ENCODE measurements around the gene NFIA.

The NFIA gene

GRCh38 chr1:61348025-61348665 lies 265.8 kb downstream of the NFIA start:
- no peak for DNase-seq

DNA sequence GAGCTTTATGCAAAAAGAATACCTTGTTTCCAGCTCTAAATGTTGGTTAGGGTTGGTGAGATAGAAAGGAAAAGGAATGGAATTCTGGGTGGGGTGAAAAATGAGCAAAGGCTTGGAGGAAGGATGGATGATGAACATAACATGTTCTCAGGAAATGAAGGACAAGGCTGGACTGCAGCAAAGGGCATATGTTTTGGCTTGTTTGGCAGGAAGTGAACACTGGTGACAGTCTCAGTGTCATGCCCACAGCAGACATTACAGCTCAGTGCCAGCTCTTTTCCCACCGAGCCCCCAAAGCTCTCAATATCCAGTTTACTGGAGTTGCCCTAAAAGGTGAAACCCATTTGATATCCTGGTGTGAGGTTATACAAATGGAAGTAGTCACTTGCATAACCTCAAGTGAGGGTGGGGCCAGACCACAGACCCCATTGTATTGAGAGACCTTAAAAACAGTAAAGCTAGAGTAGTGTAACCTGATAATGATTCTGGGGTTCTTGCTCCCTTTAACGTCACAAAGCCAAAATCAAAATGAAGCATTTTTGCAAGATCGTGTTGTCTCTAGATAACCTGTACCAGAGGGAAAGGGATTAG lies 270.6 kb downstream of the NFIA start:
- no peak for DNase-seq

GRCh38 chr1:61353797-61354406 lies 271.5 kb downstream of the NFIA start:
- no peak for DNase-seq

- DNase-seq, result no peak
These were observed 273.7 kb downstream of the NFIA start for GRCh38 chr1:61356016-61356415.

GRCh38 chr1:61356995-61357394 lies 274.6 kb downstream of the NFIA start:
- no peak for DNase-seq

DNA sequence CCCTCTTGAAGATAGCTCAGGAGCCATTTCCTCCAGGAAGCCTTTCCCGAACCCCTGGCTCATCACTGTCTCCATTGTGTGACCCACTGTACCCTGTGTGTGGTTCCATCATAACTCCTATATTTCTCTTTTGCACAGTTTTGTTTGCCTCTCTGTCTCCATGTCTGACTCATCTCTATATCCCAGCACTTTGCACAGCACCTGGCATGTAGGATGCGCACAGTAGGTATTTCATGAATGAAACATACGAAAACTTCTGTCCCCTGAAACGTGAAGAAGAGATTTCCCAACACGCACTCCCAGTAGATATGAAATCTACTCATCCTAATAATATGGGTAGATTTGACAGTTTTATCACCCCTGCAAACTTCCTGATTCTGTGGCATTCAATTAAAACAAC lies 275.2 kb downstream of the NFIA start:
- DNase-seq, result no peak

DNA sequence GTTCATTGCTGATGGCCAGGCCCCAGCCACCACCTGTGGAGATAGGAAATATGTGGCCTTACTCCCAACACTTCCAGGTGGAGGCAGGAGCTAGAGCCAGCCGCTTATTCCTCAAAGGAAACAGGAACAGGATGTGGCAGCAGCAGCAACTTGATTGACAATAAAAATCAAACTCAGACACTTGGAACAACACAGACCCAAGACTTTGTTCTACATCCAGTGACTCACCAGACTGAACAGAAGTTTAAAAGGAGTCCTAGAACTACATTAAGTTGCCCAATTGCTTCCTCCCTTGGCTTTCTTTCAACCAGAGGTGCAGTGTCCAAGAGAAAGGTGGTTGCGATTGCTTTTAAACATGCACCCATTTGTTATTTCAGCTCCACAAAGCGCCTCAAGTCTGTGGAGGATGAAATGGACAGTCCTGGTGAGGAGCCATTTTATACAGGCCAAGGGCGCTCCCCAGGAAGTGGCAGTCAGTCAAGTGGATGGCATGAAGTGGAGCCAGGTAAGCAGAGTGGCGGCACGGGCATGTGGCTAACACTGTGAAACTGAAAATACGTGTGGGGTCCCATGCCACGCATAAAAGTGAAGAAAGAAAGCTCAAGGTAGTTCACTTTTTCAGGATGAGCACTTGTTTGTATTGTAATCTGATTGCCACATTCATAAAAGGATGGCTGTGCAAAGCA lies 276.6 kb downstream of the NFIA start:
- no peak for DNase-seq

GRCh38 chr1:61361931-61362330 lies 279.6 kb downstream of the NFIA start:
- DNase-seq, result no peak

GRCh38 chr1:61362351-61362750 lies 280.0 kb downstream of the NFIA start:
- DNase-seq, result no peak

DNA sequence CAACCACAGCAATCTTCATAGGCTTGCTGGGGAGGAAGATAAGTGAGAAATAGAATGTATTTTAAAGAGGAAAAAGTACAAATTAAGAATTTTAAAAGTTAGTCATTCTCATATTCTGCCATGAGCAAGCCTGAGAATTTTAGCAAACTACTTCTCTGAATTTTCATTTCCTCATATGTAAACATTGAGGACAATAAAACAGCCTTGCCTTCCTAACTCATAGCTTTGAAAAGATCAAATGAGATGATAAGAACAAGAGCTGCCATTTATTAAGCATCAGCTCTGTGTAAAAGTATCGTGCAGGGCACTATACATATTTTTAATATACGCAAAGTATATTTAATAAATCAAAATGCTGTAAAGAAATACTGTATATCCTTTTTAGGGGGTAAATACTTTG lies 286.0 kb downstream of the NFIA start:
- no peak for DNase-seq

DNA sequence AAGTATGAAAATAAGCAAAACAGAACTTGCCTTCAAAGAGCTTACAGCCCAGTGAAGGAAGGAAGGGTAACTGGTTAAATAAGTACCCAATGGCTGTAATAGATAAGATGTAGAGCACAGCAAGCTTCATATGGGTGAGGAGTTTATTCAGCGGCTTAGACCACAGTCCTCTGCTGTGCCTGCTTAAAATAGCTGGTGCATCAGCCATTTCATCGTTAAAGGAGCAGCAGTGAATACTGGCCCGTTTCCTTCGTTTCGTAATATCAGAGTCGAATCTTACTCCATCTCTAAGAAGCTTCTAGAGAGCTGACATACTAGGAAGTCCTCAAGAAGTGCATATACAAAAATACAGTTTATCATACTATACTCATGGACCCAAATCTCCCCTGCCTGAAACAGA lies 286.5 kb downstream of the NFIA start:
- no peak for DNase-seq

DNA sequence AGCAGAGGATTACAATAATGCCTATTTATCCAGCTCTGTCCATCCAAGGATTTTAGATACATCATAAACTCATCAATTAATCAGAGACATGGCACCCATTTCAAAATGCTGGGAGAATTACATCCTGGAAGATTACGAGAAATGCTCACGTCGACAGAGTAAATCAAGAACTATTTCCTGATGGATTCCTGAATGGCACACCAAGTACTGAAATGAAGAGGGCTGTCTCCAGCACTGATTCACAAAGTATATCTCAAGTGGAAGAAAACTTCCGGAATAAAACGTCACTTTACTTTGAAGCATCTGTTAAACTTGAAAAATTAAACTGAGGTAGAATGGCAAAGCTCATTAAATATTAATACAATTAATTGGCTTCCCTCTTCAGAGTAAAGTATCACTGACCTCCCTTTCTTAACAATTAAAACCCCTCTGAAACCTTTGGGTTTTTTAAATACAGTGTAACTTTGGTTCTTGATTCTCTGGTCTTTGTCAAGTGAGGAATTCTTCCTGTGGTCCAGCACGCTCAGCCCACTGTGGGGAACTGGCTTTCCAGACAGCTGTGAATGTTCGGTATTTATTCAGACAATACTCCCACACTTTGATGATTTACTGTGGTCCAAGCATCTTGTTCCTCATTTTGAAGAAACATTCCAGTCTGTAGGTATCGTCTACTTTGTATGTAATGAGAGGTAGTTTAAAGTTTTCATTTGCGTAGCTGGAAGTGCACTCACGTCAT lies 288.0 kb downstream of the NFIA start:
- DNase-seq, result no peak

DNA sequence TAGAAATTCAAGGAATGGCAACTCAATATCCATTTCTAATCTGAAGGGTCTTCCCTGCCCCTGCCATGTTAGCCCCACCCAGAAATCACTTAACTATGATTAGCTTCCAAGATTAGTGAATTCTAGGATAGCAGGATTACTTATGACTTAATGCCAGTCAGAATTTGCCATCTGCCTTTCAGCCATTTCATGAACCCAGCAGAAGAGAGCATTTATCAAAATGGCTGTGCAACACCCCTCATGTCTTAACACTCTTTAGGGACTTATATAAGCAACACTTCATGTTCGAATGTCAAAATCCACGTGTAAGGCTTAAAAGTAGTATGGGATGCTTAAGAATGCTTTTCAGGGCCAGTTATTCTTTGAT lies 288.5 kb downstream of the NFIA start:
- DNase-seq, result no peak

DNA sequence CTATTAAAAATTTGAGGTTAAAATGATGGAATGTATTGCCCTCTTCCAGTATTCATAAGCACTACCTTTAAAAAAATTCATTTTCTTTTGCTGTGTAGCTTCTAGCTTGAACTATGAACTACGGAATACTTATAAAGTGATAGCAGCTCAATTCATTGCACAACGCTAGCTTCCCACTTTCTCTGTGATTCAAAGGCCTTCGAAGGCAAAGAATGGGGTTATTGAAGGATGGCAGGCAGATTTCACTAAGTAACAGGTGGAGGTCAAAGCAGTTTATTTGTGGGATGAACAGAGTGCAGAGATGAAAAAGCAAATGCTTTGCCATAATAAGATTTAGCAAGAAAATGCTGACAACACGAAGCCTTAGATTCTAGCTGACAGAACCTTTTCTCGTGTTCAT lies 290.6 kb downstream of the NFIA start:
- DNase-seq, result no peak

DNA sequence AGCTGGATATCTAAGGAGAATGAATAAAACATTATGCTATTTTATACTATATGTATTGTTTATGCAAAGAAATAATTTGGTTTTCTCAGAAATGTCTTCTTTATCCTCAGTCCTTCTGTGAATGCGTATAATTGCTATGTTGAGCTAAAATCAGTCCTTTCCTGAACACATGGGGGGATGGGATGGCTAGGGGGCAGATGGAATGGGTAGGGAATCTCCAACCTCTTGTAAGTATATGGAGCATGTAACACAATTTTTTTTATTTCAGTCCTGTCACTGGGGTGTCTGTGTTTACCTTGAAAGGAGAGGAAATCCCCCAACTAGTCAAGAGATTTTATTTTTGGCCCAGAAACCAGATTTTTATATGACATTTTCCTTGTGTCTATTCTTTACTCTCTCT lies 291.8 kb downstream of the NFIA start:
- no peak for DNase-seq

GRCh38 chr1:61375082-61375880 lies 292.9 kb downstream of the NFIA start:
- DNase-seq, result no peak

- no peak for DNase-seq
These were observed 293.8 kb downstream of the NFIA start for GRCh38 chr1:61376151-61376550.

DNA sequence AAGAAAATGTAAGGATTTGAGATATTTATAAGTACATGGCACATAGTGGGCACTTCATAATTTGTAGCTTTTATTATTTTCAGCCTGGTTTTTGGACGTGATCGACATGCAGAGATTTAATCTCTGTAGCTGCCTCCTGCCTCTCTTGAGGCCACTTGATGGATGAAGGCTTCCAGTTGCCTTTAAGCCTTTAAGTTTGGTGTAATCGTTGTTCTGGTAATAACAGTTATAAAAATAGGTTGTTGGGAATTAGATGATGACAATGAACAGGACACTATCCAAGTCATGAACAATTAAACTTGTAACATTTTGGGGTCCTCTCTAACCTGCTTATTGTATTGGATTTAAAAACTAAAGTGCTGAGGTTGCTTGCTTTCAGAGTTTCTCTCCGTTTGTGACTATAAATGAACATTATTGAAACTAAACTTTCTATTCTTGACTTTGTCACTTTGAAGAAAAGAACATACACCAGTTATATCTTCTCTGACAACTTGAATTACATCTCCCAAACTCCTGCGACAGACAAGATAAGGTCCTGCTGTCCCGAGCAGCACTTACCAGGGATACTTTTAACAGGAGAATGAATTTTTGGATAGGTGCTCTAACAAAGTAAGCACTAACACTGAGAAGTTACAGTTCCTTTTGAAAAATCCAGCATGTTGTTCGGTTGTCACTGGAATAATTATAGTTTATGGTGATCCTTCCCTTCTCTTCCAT lies 295.0 kb downstream of the NFIA start:
- DNase-seq, result no peak

DNA sequence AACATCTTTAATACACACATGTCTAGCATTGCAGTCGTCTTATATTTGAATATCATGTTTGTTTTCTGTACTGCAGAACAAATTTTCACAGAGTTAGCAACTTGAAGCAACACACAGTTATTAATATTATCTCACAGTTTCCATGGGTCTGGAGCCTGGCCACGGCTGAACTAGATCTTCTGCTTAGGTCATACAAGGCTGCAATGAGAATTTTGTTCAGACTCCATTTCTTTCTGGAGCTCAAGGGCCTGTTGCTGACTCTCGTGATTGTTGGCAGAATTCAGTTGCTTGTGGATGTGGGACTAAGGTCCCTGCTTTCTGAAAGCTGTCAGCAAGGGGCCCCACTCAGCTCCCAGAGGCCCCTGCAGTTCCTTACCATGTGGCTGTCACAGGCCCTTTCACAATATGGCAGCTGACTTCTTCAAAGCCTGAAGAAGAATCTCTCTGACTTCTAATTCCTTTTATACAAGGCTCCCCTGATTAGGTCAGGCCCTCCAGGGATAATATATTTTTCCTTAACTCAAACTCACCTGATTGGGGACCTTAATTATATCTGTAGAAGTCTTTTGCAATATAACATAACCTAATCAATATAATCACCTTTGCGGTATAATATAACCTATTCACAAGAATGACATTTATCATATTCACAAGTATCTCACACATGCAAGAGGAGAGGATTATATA lies 296.3 kb downstream of the NFIA start:
- no peak for DNase-seq

DNA sequence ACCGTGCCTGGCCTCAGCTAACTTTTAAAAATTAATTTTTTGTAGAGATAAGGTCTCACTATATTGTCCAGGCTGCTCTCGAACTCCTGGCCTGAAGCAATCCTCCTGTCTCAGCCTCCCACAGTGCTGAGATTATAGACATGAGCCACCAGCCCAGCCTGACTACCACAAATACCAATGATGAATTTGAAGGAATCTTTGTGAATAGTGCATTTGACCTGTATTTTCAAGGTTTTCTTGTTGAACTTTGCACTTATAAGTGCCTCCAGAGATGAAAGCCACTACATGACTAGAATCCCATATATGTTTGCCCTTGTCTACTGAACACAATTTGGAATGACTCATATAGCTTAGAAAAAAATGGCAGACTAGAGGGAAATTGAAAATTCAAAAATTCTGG lies 297.3 kb downstream of the NFIA start:
- DNase-seq, result no peak

DNA sequence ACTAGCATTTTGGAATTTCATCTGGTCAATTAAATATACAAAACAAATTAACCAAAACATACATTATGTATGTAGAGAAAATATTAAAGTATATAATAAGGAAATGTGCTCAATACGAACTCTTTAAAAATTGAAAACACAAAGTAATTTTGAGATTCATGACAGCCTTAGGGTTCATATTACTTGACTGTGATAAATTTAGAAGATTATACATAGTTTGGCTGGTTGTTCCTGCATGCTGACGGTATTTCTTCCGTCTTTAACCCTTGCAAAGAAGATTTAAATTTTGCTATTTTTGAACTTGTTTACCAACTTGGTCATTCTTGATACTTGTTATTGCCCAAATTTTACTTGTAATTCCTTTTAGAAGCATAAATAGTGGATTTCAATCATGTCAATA lies 298.2 kb downstream of the NFIA start:
- DNase-seq, result no peak

All from NCI-H146 (cell line).